HG03045 (cell line): ENCODE measurements around the gene RNPEPL1.

ENCODE experiments used
- ATAC-seq: cut with Tn5 transposase; IDR thresholded peaks from one replicate; pipeline ENCODE4 v1.9.1; 2021; ENCODE audit warnings: mild to moderate bottlenecking, moderate library complexity; ENCODE audit not compliant: unreplicated experiment

RNPEPL1 gene

DNA sequence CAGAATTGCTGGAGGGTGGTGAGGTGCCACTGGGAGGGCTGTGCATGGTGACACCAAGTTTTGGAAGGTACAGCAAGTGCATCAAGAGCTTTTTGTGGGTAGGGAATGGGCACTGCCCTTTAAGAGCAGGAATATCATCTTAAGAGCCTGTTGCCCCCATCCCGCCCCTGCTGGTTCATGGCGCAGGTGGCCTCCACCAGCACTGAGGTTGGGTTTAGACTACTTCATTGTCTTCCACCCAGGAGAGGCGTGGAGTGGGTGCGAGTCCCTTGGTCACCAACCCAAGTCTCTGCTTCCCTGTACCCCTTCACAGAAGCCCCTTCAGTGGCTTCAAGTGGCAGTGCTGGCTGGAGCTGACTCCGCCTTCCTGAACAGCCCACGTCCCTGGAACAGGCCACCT lies 7.8 kb downstream of the RNPEPL1 start:
- ATAC-seq = no peak

DNA sequence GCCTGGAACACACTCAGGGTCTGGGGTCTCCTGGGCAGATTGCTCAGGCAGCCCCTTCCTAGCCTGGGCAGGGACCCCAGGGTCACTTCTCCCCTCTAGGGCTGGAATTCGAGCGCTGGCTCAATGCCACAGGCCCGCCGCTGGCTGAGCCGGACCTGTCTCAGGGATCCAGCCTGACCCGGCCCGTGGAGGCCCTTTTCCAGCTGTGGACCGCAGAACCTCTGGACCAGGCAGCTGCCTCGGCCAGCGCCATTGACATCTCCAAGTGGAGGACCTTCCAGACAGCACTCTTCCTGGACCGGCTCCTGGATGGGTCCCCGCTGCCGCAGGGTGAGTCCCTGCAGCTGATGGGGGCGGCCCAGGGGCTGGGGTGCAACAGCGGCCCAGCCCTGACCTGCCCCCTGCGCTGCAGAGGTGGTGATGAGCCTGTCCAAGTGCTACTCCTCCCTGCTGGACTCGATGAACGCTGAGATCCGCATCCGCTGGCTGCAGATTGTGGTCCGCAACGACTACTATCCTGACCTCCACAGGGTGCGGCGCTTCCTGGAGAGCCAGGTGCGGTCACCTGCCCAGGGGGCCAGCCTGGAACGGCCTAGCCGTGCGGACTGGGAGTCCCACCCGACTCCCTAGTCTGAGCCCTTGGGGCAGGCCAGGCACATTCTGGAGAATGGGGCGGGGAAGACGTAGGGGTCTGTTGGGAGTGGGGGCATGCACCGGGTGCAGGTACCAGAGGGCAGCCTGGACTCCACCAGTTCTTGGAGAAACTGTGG lies 8.3 kb downstream of the RNPEPL1 start:
- no peak for ATAC-seq

DNA sequence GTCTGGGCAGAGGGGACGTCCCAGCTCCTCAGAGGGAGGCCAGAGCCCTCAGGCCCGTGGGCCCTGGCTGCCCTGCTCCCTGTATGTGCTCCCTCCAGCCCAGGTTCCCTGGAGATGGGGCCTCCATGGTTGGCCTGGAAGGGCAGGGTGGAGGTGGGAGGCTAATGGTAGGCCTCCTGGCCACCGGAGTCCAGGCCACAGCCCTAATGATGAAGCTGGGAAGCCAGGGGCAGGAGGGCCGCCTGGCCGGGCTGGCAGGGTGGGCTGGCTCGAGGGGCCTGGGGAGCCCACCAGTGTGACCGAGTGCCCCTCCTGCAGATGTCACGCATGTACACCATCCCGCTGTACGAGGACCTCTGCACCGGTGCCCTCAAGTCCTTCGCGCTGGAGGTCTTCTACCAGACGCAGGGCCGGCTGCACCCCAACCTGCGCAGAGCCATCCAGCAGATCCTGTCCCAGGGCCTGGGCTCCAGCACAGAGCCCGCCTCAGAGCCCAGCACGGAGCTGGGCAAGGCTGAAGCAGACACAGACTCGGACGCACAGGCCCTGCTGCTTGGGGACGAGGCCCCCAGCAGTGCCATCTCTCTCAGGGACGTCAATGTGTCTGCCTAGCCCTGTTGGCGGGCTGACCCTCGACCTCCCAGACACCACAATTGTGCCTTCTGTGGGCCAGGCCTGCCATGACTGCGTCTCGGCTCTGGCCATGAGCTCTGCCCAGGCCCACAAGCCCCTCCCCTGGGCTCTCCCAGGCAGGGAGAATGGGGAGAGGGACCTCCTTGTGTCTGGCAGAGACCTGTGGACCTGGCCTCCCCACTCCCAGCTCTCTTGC lies 9.2 kb downstream of the RNPEPL1 start:
- no peak for ATAC-seq

DNA sequence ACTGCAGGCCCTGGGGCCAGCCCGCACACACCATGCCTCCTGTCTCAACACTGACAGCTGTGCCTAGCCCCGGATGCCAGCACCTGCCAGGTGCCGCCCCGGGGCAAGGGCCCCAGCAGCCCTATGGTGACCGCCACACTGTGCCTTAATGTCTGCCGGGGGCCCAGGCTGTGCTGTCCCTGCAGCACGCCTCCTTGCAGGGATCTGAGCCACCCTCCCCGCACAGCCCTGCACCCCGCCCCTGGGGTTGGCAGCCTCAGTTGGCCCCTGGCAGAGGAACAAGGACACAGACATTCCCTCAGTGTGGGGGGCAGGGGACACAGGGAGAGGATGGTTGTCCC lies 9.8 kb downstream of the RNPEPL1 start:
- ATAC-seq = no peak

DNA sequence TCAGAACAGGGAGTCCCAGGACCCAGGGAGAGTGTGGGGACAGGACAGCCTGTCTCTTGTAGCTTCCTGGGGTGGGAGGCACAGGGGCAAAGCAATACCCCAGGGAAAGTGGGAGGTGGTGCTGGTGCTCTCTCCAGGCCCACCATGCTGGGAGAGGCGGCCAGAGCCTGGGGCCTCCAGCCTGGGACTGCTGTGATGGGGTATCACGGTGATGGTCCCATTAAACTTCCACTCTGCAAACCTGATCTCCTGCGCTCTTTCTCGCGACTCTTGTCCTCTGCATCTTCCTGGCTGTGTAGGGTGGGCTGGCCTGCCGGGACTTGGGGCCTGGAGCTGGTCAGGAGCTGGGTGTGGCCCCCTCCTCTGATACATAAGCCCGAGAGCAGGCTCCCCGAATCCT lies 10.2 kb downstream of the RNPEPL1 start:
- ATAC-seq = no peak

DNA sequence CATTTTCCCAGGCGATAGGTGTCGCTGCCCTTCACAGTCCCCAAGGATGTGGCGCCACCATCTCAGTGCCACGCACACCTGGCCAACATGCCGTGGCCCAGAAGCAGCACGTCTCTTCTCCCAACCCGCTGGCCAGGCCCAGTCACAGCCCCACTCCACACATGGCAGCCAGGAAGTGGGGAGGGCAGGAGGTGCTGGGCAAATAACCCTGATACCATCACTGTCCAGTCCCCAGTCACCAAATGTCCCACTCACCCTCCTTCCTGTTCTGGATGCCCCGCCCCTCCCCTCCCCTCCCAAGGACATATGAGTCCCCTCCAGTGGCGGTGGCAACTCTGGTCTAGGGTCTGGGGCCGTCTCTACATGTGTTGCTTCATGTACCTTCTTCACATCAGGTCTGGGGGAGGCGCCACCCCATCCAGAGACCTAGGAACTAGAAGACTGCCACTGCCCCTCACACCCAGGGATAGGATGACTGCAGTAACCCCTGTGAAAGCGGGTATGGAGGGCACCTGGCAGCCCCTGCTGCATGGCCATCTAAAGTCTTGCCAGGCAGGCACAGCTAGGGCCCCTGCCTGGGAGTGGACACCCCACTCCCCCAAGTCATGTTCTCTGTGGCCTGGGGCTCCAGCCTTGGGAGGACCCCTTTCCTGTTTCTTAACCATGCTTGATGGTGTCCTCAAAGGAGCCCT lies 10.9 kb downstream of the RNPEPL1 start:
- no peak for ATAC-seq

DNA sequence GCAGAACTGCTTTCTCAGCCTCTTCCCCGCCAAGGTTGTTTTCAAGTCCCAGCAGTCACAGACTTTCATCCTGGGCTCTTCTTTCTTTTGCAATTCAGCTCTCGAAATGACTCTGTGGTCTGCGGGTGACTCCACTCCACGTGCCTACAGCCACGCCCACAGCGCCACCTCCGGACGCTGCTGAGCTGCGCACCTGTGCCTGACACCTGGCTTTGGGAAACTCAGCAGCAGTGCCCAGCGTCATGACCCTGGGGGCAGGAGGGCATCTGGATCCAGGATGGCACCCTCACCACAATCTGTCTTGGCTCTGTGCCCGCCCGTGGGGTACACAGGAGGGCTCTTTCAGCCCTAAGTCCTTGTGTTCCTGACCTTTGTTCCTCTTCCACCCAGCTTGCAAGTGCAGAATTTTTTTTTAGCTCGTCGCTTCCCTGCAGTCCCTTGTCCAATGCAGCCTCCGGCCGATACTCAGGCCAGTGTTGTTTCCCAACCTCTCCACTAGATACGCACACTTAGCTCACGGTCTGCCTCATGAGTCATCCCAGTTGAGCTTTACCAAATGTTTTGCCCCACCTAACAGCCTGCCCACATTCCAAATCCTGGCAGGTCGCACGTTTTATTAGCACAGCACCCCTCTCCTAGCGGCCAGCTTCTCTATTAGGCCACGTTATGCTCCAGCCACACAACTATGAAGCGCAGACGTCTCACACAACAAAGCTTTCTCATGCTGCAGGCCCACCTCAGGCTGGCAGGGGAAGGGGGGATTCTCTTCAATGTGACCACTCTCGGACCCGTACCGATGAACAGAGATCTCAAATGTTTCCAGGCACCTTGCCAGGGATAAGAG lies 11.7 kb downstream of the RNPEPL1 start:
- no peak for ATAC-seq

DNA sequence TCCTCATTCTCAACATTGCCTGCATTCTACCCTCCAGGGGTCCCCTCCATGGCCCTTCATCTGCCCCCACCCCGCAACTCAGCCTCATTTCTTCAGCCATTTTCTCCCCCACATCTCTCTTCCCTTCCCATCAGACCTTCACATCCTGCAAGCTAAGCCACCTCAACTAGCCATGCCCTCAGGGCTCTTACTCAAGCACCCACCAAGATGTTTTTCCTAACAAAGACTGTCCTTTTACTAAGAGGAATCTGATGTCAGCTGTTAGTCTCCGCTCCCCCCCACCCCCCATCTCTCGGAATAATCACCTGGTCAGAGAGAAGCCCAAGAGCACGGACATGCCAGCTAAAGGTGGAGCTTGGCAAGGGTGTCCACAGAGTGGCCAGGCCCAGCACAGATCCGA lies 13.5 kb downstream of the RNPEPL1 start:
- ATAC-seq = no peak

DNA sequence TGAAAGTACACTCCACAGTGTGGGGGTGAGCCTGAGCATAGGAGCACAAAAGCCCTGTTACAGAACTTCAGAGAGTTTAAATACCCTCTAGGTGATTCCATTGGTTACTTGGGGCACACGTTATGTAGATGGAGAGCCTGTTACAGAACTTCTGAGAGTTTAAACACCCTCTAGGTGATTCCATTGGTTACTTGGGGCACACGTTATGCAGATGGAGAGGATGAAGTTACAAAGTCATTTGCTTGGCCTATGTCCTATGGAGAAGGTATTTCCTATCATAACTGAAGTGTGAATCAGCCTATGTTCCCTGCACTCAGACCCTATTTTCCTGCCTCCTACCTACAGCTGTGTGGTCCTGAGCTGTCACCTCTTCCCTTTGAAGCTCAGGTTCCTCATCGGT lies 14.5 kb downstream of the RNPEPL1 start:
- no peak for ATAC-seq

DNA sequence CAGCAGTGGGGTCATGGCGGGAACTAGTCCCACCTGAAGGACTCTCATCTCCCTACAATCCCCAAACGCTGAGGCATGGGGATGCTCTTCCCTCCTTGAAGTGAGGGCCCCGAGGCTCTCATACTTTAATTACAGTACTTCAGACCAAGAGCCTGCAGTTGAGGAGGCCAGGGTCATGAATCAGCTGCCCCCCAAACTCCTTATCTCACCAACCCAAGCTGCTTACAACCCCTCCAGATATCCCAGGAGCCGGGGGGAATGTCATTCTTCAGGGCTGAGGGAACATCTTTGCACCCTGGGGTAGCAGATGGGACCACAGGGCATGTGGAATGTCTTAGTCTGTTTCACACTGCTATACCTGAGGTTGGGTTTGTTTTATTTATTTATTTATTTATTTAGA lies 15.5 kb downstream of the RNPEPL1 start:
- no peak for ATAC-seq

DNA sequence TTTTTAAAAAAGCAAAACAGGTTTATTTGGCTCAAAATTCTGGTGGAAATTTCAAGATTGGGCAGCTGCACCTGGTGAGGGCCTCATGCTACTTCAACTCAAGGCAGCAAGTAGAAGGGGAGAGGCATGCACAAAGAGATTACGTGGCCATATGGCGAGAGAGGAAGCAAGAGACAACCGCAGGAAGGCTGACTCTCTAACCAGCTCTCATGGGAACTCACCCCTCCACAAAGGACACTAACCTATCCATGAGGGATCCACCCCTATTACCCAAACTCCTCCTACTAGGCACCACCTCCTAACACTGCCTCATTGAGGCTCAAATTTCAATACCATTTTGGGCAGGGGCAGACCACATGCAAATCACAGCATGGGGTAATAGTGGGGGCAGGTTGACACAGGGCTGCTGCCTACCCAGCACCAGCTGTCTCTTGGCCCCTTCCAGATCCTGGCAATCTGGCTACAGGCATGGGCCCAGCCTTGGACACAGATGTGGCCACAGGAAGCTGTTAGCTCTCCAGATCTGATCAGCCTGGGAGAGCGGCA lies 16.3 kb downstream of the RNPEPL1 start:
- ATAC-seq = peak; percentile 55

DNA sequence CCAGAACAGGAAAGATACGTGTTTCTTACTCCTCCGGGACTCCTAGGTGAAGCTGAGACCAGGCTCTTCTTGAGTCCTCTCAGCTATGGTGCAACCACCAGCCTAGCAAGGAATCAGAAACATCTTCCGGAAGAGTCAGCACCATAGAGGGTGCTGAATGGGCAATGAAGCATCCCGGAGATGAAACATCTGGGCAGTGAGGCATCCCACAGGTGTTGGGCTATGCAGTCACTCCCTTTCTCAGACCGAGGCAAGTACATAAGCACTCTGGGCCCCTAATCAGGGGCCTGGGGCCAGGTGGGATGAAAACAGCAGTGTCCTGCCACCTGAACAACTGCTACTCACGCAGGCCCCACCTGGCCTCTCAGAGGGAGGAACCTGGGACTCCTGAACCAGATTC lies 16.8 kb downstream of the RNPEPL1 start:
- peak; percentile 14 for ATAC-seq

DNA sequence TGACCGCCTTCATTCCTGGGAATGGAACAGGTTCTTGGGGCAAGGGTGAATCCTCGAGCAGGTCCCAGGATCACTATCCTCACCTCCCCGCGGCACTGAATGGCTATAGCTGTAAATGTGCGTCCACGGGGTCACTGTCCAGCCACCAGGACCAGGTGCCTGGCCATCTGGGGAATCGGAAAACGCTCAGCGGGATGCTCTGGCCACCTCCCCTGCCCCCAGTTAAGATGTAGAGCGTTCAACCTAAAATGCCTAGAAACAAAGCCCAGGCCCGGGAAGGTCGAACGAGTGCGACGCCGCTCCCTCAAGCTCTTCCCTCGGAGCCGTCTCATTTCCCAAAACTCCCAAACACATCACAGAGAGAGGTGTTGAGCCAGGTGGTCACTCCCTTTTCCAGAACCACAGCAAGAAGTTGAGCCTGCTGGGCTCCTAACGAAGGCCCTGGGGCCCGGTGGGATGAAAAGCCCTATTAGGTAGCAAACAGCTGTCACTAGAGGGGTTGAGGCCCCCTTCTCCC lies 17.5 kb downstream of the RNPEPL1 start:
- no peak for ATAC-seq

DNA sequence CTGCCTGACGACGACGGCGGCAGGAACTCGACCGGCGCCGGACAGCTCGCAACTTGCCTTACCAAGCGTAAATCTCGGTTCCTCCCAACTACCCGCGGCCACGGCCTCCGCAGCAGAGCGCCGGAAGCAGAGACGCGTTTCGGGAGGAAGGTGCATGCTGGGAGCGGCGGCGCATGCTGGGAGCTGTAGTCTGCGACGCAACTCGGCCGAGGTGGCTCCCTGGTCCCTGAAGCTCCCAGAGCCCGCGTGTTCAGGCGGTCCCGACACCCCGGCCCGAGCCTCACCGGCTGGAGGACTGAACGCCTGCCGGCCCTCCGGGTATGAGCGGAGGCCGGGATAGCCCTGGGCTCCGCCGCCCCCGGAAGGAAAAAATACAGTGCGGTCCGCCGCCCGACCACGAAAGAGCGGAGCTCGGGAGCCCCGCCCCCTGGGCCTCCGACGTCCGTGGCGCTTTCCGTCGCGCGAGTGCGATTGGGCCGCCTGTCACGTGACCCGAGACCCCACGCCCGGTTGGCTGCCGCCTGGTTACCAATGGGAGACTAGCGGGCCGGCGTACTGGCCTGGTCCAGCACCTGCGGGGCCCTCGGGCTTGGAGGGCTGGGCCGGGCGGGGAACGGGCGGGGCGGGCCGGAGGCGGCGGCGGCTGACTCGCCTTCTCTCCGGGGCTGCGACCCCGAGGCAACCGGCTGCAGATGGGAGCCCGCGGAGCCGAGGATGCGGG lies 18.1 kb downstream of the RNPEPL1 start, which contains the start of gene CAPN10:
TSS of gene CAPN10 (plus strand) at position 537 of the 721 bp plus-strand sequence. CDS start at position 715, 178 bp downstream.
- peak; percentile 67 for ATAC-seq

DNA sequence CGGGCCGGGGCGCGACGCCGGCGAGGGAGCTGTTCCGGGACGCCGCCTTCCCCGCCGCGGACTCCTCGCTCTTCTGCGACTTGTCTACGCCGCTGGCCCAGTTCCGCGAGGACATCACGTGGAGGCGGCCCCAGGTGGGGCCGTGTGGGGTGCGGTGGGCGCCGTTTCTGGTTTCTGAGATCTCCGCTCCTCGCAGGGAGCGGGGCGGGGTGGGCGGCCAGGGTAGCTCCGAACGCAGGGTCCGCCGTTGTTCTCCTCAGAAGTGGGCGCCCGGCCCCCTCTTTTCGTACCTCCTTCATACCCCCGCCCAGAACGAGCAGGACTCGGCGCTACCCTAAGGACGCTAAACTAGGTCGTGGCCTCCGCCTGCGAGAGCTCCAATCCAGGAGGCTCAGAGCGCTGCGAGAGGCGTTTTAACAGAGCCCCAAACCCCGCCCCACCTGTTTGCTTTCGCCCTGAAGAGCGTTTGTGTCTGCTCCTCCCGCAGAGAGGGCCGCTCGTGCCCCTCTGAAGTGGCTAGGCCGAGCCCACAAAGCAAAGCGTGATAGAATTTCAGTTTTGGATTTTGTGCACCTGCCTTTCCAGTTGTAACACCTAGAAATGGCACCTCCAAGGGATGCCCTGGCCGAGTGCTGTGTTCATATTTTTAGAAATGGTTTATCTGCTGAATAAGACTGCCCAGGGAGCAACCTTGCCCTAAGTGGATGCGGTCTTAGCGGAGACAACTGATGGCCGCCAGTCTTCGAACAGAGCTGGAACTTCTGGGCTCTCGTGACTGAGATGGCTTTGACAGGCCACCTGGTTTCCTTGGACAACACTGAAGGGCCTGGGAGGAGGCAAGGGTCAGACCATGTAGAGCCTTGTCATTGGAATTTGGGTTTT lies 18.9 kb downstream of the RNPEPL1 start:
- ATAC-seq = peak; percentile 5

DNA sequence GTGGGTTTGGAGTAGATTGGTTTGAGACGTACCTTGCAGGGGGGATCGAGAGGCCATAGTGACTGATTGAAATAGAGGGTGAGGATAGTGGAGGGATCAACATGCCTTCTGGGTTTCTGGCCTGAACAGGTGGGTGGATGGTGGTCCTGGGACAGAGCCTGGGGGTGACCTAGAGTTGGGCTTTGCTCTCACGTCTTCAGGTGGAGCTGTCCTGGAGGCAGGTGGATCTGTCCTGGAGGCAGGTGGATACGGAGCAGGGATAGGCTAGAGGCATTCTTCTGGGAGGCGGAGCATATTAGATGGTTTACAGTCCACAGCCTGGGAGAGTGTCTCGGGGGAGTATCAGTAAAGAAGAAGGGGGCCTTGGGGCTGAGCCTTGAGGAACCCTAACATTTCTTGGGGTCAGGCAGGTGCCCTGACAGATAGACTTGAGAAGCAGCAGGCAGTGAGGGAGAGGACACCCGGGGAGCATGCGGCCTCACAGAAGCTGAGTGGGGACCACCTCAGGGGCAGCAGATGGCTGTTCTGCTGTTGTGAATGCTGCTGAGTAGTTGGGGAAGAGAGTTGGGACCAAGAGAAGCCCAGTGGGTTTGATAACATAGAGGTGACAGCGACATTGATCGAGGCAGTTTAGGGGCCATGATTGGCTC lies 19.8 kb downstream of the RNPEPL1 start:
- no peak for ATAC-seq

DNA sequence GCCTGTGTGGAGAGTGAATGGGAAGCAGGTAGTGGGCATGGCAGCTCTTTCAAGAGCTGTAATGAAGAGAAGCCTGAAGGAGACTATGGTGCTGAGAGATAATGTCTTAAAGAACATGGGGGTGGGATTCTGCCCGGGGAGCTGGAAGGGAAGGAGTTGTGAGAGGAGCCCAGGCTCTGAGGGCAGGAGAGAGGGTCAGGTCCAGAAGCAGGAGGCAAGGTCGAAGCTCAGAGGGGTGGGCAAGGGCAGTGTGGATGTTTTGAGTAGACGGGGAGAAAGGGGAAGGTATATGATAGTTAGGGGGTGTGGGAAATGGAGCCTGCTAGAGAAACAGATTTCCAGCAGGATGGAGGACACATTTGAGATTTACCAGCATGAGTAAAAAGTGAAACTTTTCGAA lies 20.4 kb downstream of the RNPEPL1 start:
- ATAC-seq = no peak

DNA sequence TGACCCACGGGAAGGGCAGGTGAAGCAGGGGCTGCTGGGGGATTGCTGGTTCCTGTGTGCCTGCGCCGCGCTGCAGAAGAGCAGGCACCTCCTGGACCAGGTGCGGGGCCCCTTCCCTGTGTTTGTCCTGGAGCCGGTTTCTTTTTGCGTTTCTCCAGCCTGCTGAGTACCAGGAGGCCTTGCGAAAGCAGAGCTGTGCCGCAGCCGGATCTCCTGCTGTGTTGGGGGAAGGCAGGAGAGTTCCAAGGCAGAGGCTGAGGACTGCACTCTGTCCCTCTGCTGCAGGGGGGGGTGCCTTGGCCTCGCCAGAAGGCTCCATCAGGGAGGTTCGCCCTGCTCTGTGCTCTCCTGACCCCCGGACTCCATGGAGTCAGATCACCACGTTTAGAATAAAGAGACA lies 21.1 kb downstream of the RNPEPL1 start:
- no peak for ATAC-seq
